ENCODE measurements around the gene EPHA3.

DNA sequence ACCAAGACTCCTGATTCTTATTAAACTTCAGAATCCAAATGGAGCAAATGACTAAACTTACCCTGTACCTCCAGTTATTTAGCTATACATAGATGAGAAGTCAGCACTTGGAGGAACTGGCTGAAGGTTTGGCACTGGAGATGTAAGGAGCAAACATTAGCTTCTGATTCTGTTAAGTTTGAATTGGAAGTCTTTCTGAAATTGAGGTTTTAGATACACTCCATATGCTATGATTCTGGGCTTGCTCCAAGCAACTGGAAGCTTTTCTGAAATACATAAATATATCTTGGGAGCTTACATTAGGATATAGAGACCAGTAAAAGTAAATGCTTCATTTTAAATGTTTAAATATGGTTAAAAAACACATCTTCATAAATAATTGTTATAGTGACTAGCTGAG, 333.7 kb downstream of the EPHA3 start:
- no peak for TF ChIP-seq MYC (IDR thresholded peaks at IDR 0.05; ENCODE audit: low read depth, low read length)
- TF ChIP-seq POLR2A (IDR thresholded peaks at IDR 0.05; ENCODE audit: low read depth, low read length) = no peak
- no peak for TF ChIP-seq EZH2 (IDR thresholded peaks at IDR 0.05; ENCODE audit: borderline replicate concordance, low read depth, low read length, severe bottlenecking)
- TF ChIP-seq, protein P1, sequence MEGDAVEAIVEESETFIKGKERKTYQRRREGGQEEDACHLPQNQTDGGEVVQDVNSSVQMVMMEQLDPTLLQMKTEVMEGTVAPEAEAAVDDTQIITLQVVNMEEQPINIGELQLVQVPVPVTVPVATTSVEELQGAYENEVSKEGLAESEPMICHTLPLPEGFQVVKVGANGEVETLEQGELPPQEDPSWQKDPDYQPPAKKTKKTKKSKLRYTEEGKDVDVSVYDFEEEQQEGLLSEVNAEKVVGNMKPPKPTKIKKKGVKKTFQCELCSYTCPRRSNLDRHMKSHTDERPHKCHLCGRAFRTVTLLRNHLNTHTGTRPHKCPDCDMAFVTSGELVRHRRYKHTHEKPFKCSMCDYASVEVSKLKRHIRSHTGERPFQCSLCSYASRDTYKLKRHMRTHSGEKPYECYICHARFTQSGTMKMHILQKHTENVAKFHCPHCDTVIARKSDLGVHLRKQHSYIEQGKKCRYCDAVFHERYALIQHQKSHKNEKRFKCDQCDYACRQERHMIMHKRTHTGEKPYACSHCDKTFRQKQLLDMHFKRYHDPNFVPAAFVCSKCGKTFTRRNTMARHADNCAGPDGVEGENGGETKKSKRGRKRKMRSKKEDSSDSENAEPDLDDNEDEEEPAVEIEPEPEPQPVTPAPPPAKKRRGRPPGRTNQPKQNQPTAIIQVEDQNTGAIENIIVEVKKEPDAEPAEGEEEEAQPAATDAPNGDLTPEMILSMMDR (IDR thresholded peaks at IDR 0.05; ENCODE audit: extremely low read depth in 1 of 2, insufficient read depth in 1 of 2, low read depth in 1 of 2, low read length in 2 of 2) = no peak
